Measurements from ENCODE around the gene SKAP1. TPM values are rescaled to one million over a fixed set of nuclear protein-coding genes. Genes with fewer than 3 reads are reported as not detected.

SKAP1 gene
- total and polyA plus RNA-seq, 2 of the 13 experiments (the other 11 are each of a cell fraction or from before 2014, with no cell fraction given): 0.21 TPM; not detected in 1

- ATAC-seq (no peak), FAIRE-seq (no peak), DNase-seq (ENCODE audit: low spot score) (no peak)
- POLR2A ChIA-PET: no interaction called here
- in situ Hi-C loops (cut with HindIII; ENCODE audit: extremely low pct_ligation_motif_present, low pct_unique_long_range_greater_than_20kb) (no loop called here), intact Hi-C loops (cut with micrococcal nuclease; ENCODE audit: unreplicated experiment) (no loop called here)
- no peaks in the 10 kb centered on the region for H3K9me3 ChIP-seq (ENCODE audit: low read length)
- no peaks in the 10 kb centered on the region for H3K4me1 ChIP-seq (ENCODE audit: insufficient read depth, low read length)
- WGBS (ENCODE audit: low lambda C conversion rate): 5% methylated on average over 1 of the region's 1 CpG
- no peaks in the 10 kb centered on the region for H3K36me3 ChIP-seq (replicated peaks in 1 of 2; ENCODE audit: control insufficient read depth in 1 of 2, insufficient read depth in 2 of 2, low read length in 2 of 2)
- CTCF ChIA-PET (ENCODE audit: low intra/inter-chr PET ratio, low total read pairs): no interaction called here
- BruUV-seq (replicated peaks): no TSS peak
- no peak overlapping the region for H3K4me2 ChIP-seq (ENCODE audit: low read depth, low read length)
- H4K20me1 ChIP-seq (ENCODE audit: insufficient read depth, low read length): no peaks in the 10 kb centered on the region
- no peak overlapping the region for H3K4me3 ChIP-seq (replicated peaks in 1 of 3; ENCODE audit: insufficient read depth in 1 of 3, low read depth in 2 of 3, low read length in 3 of 3)
- no peaks in the 10 kb centered on the region for H3K79me2 ChIP-seq (ENCODE audit: insufficient read depth, low read length)
- no peak overlapping the region for H3K9ac ChIP-seq (ENCODE audit: insufficient read depth, low read depth, low read length)
- no peak overlapping the region for H3K27ac ChIP-seq (ENCODE audit: extremely low read length, insufficient read depth, low read length)
- no peak for TF ChIP-seq KMT2A (CRISPR knock-in tag; IDR thresholded peaks at IDR 0.05)
- TF ChIP-seq MXD4 (CRISPR knock-in tag; IDR thresholded peaks at IDR 0.05): no peak
- no peak for TF ChIP-seq ZBTB37 (CRISPR knock-in tag; IDR thresholded peaks at IDR 0.05)
- H2AFZ ChIP-seq (ENCODE audit: low read length): no peak overlapping the region
- H3K27me3 ChIP-seq (ENCODE audit: control insufficient read depth in 1 of 2, insufficient read depth in 2 of 2, low read length in 2 of 2): peaks cover 3 to 12% of the 10 kb centered on the region in 2 experiments; a peak in 2 of 5 replicates
Measured at GRCh38 chr17:48219617-48220016, 210.4 kb downstream of the SKAP1 start.

- TF ChIP-seq CTCF (CRISPR knock-in tag; IDR thresholded peaks at IDR 0.05) (peak; percentile 41), ZNF205 (CRISPR knock-in tag; IDR thresholded peaks at IDR 0.05) (no peak), STAG1 (CRISPR knock-in tag; IDR thresholded peaks at IDR 0.05) (peak; percentile 47), ZNF276 (CRISPR knock-in tag; IDR thresholded peaks at IDR 0.05; ENCODE audit: low read depth) (no peak), GATAD2A (CRISPR knock-in tag; IDR thresholded peaks at IDR 0.05) (no peak), ZC3H13 (CRISPR knock-in tag; IDR thresholded peaks at IDR 0.05) (no peak), SATB2 (CRISPR knock-in tag; IDR thresholded peaks at IDR 0.05) (no peak), RAD21 (CRISPR knock-in tag; IDR thresholded peaks at IDR 0.05) (peak; percentile 26; the same call in 1 of the 2 replicates)
- Histone ChIP-seq H3K9ac (ENCODE audit: insufficient read depth, low read depth, low read length) (no peak overlapping the region), H3K4me3 (replicated peaks in 1 of 3; ENCODE audit: insufficient read depth in 1 of 3, low read depth in 2 of 3, low read length in 3 of 3) (no peak overlapping the region), H3K27ac (ENCODE audit: extremely low read length, insufficient read depth, low read length) (no peak overlapping the region), H3K79me2 (ENCODE audit: insufficient read depth, low read length) (no peaks in the 10 kb centered on the region), H4K20me1 (ENCODE audit: insufficient read depth, low read length) (no peaks in the 10 kb centered on the region), H3K27me3 (ENCODE audit: control insufficient read depth in 1 of 2, insufficient read depth in 2 of 2, low read length in 2 of 2) (peaks cover 1 to 17% of the 10 kb centered on the region in 2 experiments; a peak in 2 of 5 replicates), H3K36me3 (replicated peaks in 1 of 2; ENCODE audit: control insufficient read depth in 1 of 2, insufficient read depth in 2 of 2, low read length in 2 of 2) (no peaks in the 10 kb centered on the region), H3K4me1 (ENCODE audit: insufficient read depth, low read length) (no peaks in the 10 kb centered on the region), H3K9me3 (ENCODE audit: low read length) (no peaks in the 10 kb centered on the region), H2AFZ (ENCODE audit: low read length) (no peak overlapping the region), H3K4me2 (ENCODE audit: low read depth, low read length) (no peak overlapping the region)
- DNase-seq (ENCODE audit: low spot score) (peak; percentile 8), ATAC-seq (peak; percentile 82), FAIRE-seq (no peak)
- in situ Hi-C loops (cut with HindIII; ENCODE audit: extremely low pct_ligation_motif_present, low pct_unique_long_range_greater_than_20kb) (no loop called here), intact Hi-C loops (cut with micrococcal nuclease; ENCODE audit: unreplicated experiment) (no loop called here)
- CTCF ChIA-PET (ENCODE audit: low intra/inter-chr PET ratio, low total read pairs): no interaction called here
- 0% methylated on average over 1 of the region's 1 CpG for WGBS (ENCODE audit: low lambda C conversion rate)
- BruUV-seq (replicated peaks): no TSS peak
- POLR2A ChIA-PET: no interaction called here
Measured at GRCh38 chr17:48215583-48216139, 214.4 kb downstream of the SKAP1 start.

All from HepG2 (cell line).